ENCODE results near the gene LRP11. TPM values are rescaled to one million over a fixed set of nuclear protein-coding genes. Genes with fewer than 3 reads are reported as not detected.

The LRP11 gene
- total and polyA plus RNA-seq, 2 of the 13 experiments (the other 11 are each of a cell fraction or from before 2014, with no cell fraction given): 32.4 to 48.9 TPM

DNA sequence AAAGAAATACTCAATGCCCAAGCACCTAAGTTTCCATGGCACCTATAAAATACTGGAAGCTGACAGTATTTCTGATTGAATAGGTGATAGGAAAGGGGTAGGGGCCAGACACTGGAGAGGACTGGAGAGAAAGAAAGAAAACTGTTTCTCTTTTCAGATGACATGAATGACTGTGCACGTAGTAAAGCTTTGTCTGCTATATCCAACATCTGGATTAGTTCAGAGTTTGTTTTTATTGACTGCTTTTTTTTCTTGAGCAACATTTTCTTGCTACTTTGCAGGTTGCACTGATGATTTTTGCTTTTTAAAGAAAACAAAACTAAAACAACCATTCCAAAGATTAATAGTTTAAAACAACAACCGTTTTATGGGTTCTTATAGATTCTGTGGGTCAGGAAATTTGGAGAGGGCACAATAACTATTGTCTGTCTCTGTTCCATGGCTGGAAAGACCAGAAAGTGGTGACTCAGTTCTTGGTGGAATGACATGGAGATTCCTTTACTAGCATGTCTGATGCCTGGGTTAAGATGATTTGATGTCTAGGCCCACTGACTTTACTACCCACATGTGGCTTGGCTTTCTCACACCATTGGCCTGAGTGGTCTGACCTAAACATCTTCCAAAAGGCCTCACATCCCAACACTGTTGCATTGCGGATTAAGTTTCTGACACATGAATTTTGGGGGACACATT lies 12.2 kb upstream of the LRP11 start:
- 17% methylated on average over 3 of the region's 3 CpGs for WGBS (ENCODE audit: low lambda C conversion rate)
- no peak for FAIRE-seq

More for the DNA sequence above, 12.2 kb upstream of the LRP11 start:
- Histone ChIP-seq H3K79me2 (ENCODE audit: insufficient read depth, low read length) (no peaks in the 10 kb centered on the region), H3K27ac (ENCODE audit: extremely low read length, insufficient read depth, low read length) (no peak overlapping the region), H3K4me2 (ENCODE audit: low read depth, low read length) (no peak overlapping the region), H2AFZ (ENCODE audit: low read length) (no peak overlapping the region), H3K4me3 (replicated peaks in 1 of 3; ENCODE audit: insufficient read depth in 1 of 3, low read depth in 2 of 3, low read length in 3 of 3) (no peak overlapping the region), H3K9me3 (ENCODE audit: low read length) (no peaks in the 10 kb centered on the region), H3K9ac (ENCODE audit: insufficient read depth, low read depth, low read length) (no peak overlapping the region), H4K20me1 (ENCODE audit: insufficient read depth, low read length) (no peaks in the 10 kb centered on the region), H3K4me1 (ENCODE audit: insufficient read depth, low read length) (no peaks in the 10 kb centered on the region), H3K36me3 (replicated peaks in 1 of 2; ENCODE audit: control insufficient read depth in 1 of 2, insufficient read depth in 2 of 2, low read length in 2 of 2) (no peaks in the 10 kb centered on the region), H3K27me3 (ENCODE audit: control insufficient read depth in 1 of 2, insufficient read depth in 2 of 2, low read length in 2 of 2) (peaks cover 1 to 31% of the 10 kb centered on the region in 2 experiments; a peak in 2 of 5 replicates)
- TF ChIP-seq TARDBP (CRISPR knock-in tag; IDR thresholded peaks at IDR 0.05): no peak
- no peak for TF ChIP-seq HOXA3 (CRISPR knock-in tag; IDR thresholded peaks at IDR 0.05)
- no peak for TF ChIP-seq ZNF576 (CRISPR knock-in tag; IDR thresholded peaks at IDR 0.05)
- TF ChIP-seq IRX3 (CRISPR knock-in tag; IDR thresholded peaks at IDR 0.05; ENCODE audit: borderline replicate concordance, low read depth): no peak
- no peak for TF ChIP-seq SP5 (CRISPR knock-in tag; IDR thresholded peaks at IDR 0.05; ENCODE audit: borderline replicate concordance, low read depth)
- no peak for TF ChIP-seq RXRA (CRISPR knock-in tag; IDR thresholded peaks at IDR 0.05)
- TF ChIP-seq ZFP1 (CRISPR knock-in tag; IDR thresholded peaks at IDR 0.05): no peak
- no peak for TF ChIP-seq BHLHE40 (IDR thresholded peaks at IDR 0.05; ENCODE audit: low read length)
- TF ChIP-seq ZBTB1 (CRISPR knock-in tag; IDR thresholded peaks at IDR 0.05; ENCODE audit: borderline replicate concordance): no peak
- TF ChIP-seq, protein P1, sequence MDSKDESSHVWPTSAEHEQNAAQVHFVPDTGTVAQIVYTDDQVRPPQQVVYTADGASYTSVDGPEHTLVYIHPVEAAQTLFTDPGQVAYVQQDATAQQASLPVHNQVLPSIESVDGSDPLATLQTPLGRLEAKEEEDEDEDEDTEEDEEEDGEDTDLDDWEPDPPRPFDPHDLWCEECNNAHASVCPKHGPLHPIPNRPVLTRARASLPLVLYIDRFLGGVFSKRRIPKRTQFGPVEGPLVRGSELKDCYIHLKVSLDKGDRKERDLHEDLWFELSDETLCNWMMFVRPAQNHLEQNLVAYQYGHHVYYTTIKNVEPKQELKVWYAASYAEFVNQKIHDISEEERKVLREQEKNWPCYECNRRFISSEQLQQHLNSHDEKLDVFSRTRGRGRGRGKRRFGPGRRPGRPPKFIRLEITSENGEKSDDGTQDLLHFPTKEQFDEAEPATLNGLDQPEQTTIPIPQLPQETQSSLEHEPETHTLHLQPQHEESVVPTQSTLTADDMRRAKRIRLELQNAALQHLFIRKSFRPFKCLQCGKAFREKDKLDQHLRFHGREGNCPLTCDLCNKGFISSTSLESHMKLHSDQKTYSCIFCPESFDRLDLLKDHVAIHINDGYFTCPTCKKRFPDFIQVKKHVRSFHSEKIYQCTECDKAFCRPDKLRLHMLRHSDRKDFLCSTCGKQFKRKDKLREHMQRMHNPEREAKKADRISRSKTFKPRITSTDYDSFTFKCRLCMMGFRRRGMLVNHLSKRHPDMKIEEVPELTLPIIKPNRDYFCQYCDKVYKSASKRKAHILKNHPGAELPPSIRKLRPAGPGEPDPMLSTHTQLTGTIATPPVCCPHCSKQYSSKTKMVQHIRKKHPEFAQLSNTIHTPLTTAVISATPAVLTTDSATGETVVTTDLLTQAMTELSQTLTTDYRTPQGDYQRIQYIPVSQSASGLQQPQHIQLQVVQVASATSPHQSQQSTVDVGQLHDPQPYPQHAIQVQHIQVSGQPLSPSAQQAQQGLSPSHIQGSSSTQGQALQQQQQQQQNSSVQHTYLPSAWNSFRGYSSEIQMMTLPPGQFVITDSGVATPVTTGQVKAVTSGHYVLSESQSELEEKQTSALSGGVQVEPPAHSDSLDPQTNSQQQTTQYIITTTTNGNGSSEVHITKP (CRISPR knock-in tag; IDR thresholded peaks at IDR 0.05; ENCODE audit: low read depth): no peak
- TF ChIP-seq PITX1 (CRISPR knock-in tag; IDR thresholded peaks at IDR 0.05): no peak
- TF ChIP-seq, protein P2, sequence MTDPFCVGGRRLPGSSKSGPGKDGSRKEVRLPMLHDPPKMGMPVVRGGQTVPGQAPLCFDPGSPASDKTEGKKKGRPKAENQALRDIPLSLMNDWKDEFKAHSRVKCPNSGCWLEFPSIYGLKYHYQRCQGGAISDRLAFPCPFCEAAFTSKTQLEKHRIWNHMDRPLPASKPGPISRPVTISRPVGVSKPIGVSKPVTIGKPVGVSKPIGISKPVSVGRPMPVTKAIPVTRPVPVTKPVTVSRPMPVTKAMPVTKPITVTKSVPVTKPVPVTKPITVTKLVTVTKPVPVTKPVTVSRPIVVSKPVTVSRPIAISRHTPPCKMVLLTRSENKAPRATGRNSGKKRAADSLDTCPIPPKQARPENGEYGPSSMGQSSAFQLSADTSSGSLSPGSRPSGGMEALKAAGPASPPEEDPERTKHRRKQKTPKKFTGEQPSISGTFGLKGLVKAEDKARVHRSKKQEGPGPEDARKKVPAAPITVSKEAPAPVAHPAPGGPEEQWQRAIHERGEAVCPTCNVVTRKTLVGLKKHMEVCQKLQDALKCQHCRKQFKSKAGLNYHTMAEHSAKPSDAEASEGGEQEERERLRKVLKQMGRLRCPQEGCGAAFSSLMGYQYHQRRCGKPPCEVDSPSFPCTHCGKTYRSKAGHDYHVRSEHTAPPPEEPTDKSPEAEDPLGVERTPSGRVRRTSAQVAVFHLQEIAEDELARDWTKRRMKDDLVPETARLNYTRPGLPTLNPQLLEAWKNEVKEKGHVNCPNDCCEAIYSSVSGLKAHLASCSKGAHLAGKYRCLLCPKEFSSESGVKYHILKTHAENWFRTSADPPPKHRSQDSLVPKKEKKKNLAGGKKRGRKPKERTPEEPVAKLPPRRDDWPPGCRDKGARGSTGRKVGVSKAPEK (CRISPR knock-in tag; IDR thresholded peaks at IDR 0.05; ENCODE audit: borderline replicate concordance): no peak
- TF ChIP-seq TGIF2 (CRISPR knock-in tag; IDR thresholded peaks at IDR 0.05): no peak
- TF ChIP-seq MED1 (CRISPR knock-in tag; IDR thresholded peaks at IDR 0.05): no peak
- no peak for TF ChIP-seq ZNF225 (CRISPR knock-in tag; IDR thresholded peaks at IDR 0.05)
- intact Hi-C loops (cut with micrococcal nuclease; ENCODE audit: unreplicated experiment): no loop called here
- CTCF ChIA-PET (ENCODE audit: low intra/inter-chr PET ratio, low total read pairs): no interaction called here
- DNase-seq (ENCODE audit: low spot score) (no peak), ATAC-seq (no peak)
- no TSS peak for BruUV-seq (replicated peaks)
- in situ Hi-C loops (cut with HindIII; ENCODE audit: extremely low pct_ligation_motif_present, low pct_unique_long_range_greater_than_20kb): no loop called here
- POLR2A ChIA-PET: no interaction called here
